GM19372 (cell line): ENCODE results near the gene KANSL1.
"Not testable (repeated sequence)": the region's sequence is repeated elsewhere in the genome, so short reads cannot be mapped to it uniquely, and the experiment has no call there.

Source experiments
- ATAC-seq: cut with Tn5 transposase; IDR thresholded peaks from one replicate; pipeline ENCODE4 v1.9.1; 2021; ENCODE audit warnings: mild to moderate bottlenecking, low read depth, moderate library complexity; ENCODE audit not compliant: unreplicated experiment

KANSL1 gene

DNA sequence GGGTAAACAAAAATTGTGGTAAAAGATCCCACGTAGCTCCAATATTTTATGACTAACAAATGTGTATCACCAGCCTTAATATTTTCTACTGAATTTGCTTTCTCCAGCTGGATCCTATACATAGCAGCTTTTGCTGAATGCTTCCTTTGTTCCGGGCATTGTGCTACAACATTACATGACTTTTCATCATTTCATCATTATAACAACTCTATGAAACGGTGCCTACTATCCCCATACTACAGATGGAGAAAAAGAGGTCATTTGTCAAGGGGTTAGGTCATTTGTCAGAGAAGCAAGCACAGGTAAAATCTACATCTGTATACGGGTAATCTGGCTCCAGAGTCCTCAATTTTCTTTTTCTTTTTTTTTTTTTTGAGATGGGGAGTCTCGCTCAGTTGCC is 74.3 kb downstream of the KANSL1 start:
- no peak for ATAC-seq

- ATAC-seq: no peak
Observed at GRCh38 chr17:46117850-46118696, 75.2 kb downstream of the KANSL1 start.

DNA sequence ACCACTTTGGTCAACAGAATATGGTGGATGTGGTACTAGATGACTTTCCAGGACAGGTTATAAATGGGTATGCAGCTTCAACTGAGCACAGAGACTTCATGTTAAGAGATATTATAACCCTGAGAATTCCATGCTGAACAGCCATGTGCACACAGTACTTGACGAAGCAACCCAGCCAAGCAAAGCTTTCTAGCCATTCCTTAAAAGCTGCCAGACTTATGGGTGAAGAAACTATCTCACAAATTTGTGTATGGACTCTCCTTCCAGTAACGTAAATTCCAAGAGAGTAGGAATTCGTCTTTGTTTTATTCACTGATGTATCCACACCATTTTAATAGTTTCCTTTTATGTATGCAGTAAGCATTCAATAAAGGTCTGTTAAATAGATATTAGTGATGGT is 76.1 kb downstream of the KANSL1 start:
- ATAC-seq: no peak

- ATAC-seq: no peak
Observed at GRCh38 chr17:46115699-46116098, 77.5 kb downstream of the KANSL1 start.

- ATAC-seq: not testable (repeated sequence)
Observed at GRCh38 chr17:46111236-46111635, 82.0 kb downstream of the KANSL1 start.

GRCh38 chr17:46110219-46110618 is 83.0 kb downstream of the KANSL1 start:
- no peak for ATAC-seq

GRCh38 chr17:46109603-46110189 is 83.5 kb downstream of the KANSL1 start:
- no peak for ATAC-seq

DNA sequence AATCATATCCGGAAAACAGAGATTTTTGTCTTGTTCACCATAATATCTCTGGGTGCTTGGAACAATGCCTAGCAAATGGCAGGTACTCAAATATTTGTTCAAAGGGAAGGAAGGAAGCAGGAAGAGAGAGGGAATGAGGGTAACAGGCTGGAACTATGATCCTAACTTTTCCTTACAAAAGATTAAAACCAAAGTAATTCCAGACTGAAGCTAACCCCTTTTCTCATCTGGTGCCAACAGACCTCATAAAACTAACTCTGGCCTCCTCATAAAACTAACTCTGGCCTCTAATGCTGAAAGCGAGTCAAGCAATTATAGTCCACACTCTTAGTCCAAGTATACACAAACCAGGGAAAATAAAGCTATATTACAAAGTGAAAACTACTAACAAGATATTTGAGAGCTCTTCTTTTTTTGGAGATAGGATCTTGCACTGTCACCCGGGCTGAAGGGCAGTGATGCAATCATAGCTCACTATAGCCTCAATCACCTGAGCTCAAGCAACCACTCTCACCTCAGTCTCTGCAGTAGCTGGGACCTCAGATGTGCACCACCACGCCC is 84.6 kb downstream of the KANSL1 start:
- ATAC-seq: no peak

GRCh38 chr17:46108120-46108519 is 85.1 kb downstream of the KANSL1 start:
- no peak for ATAC-seq

GRCh38 chr17:46106966-46107644 is 86.1 kb downstream of the KANSL1 start:
- ATAC-seq: no peak

DNA sequence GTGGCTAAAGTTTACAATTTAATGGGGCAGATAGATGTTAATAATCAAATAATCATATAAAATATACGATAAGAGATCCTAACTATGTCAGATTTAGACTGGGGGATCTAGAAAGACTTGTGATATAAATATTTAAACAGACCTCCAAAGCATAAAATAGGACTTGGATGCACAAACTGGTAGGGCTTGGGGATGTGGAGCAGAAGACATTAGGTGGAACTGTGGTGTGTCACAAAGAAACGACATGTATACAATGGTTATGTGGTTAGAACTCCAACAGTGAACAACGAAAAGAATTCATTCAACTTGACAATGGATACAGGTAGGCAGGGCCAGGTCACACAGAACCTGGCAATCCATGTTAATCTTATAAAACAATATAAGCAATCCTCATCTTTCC is 90.4 kb downstream of the KANSL1 start:
- not testable (repeated sequence) for ATAC-seq

GRCh38 chr17:46101785-46102617 is 91.2 kb downstream of the KANSL1 start:
- not testable (repeated sequence) for ATAC-seq

DNA sequence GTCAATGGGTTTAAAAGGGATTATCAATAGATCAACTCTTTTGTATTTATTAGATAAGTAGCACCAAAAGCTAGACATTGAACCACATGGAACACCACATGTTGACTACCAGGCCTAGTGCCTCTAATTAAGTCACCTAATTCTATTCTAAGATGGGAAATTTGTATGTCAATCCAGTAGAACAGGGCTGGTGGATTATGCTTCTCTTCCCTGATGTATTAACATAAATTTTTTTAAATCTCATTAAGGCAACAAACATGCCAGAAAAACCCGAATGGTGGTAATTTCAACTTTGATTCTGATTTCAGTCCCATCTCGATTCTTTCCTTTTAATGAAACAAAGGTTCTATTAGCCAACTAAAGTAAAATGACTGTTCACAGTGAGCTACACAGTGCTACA is 92.6 kb downstream of the KANSL1 start:
- ATAC-seq: no peak

DNA sequence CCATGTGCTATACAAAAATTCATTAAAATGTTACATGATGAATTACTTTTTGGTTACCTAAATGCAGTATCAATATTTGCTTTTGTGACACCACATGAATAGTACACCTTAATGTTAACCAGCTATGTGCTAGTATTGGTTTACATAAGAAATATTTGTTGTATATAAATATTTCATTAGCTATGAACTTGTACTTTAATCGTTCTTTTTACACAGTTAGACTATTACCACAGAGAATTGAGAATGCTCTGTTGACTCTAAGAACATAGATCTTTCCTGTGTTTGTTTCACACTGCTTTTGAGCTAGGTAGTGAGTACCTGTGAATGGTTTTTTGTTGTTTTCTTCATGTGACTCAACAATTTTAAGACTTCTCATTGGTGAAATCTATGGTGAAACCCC is 93.4 kb downstream of the KANSL1 start:
- no peak for ATAC-seq

- no peak for ATAC-seq
Observed at GRCh38 chr17:46097497-46097896, 95.7 kb downstream of the KANSL1 start.

DNA sequence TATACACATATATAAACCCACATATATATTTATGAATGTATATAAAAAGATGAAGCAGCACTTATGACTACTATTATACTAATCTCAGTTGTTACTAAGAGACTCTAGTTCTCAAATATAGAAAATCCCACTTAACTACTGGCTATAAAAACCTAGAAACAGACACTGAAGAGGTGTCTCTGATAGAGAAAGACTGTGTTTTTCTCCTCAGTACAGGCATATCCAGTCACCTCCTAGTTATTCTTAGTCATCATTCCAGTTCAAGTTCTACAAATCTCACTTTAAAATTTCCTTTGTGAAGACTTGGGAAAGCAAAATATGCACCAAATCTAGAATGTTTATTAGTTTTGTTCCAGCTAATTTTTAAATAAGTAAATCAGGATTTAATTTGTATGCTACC is 100.2 kb downstream of the KANSL1 start:
- no peak for ATAC-seq

DNA sequence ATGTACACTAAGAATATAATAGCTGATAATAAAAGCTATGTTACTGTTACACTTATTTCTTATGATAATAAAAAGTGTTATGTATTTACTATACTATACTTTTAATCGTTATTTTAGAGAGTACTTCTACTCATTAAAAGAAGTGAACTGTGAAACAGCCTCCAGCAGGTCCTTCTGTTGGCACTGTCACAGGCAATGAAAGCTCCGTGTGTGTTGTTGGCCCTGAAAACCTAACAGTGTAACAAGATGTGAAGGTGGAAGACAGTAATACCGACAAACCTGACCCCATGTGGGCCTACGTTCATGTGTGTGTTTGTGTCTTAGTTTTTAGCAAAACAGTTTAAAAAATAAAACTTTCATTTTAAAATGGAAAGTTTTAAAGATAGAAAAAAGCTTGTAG is 102.4 kb downstream of the KANSL1 start:
- no peak for ATAC-seq

- ATAC-seq: no peak
Observed at GRCh38 chr17:46089389-46089965, 103.8 kb downstream of the KANSL1 start.

DNA sequence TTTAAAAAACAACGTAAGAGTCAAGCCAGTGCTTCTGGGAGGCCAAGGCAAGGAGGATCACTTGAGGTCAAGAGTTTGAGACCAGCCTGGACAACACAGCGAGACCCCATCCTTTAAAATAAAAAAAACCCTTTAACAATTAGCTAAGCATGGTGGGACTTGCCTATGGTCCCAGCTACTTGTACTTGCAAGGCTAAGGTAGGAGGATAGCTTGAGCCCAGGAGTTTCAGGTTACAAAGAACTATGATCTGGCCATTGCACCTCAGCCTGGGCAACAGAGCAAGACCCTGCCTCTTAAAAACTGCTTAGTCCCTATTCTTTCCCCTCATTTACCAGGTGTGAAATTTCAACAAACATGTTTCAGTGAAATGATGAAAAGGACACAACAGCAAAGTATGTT is 104.6 kb downstream of the KANSL1 start:
- no peak for ATAC-seq

DNA sequence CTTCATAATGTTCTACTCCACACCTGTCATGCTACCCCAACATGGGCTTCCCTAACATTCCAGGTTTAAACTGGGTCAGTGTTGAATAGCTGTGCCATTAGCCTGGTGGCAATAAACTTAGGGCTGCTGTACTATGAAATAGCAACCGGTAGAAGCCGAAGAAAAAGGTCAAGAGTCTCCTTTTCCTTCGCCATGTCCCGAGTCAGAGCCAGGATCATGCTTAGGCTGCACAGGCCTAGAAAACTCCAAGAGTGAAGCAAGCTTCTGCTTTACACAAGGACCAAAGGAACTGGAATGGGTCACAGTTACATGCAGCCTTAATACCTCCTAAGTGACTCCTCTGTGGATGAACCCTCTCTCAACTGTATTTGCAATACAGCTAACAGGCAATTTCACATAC is 105.4 kb downstream of the KANSL1 start:
- ATAC-seq: not testable (repeated sequence)
